RPMI7951 (cell line): ENCODE measurements around the gene KLC1. TPM values are rescaled to one million over a fixed set of nuclear protein-coding genes. Genes with fewer than 3 reads are reported as not detected.

Experiments
- DNase-seq: peaks from one replicate; pipeline ENCODE4 v3.0.0-alpha.2; 2012; ENCODE audit warnings: low read depth
- total RNA-seq: library from RNA; depleted of rRNA; stranded (reverse); fragments of >200 nt; shearing (Covaris generic); gene quantifications from 2 replicates; pipeline ENCODE4 v1.2.3, GENCODE V29; 2014

KLC1 gene
- total RNA-seq, 1 experiment from 2014 or later = 89.5 TPM

DNA sequence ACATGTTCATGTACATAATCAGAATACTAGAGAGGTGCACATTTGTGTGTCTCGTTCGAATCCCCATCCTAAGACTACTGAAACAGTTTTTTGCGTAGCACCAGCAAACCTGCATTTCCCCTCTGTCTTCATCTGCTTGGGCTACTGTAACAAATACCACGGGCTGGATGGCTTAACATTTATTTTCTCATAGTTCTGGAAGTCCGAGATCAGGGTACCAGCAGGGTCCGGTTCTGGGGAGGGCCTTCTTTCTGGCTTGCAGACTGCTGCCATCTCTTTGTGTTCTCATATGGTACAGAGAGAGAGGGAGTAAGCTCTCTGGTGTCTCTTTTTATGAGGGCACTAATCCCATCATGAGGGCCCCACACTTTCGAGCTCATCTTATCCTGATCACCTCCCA is 30.6 kb downstream of the KLC1 start:
- no peak for DNase-seq

DNA sequence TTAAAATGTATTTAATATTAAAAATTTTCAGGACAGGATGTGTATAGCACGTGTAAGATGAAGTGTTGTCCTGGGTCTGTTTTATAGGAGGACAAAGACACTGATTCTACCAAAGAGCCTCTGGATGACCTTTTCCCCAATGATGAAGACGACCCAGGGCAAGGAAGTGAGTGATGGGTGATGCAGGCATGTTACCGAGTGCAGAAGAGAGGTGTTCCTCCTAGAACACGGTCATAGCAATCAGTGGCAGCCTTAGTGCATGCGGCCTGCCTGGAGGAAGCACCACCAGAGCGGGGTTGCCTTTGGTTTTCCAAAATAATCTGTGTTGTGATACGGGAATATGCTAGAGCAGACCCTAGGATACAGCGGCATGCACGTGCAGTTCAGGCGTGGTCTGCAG is 33.0 kb downstream of the KLC1 start:
- DNase-seq = no peak

DNA sequence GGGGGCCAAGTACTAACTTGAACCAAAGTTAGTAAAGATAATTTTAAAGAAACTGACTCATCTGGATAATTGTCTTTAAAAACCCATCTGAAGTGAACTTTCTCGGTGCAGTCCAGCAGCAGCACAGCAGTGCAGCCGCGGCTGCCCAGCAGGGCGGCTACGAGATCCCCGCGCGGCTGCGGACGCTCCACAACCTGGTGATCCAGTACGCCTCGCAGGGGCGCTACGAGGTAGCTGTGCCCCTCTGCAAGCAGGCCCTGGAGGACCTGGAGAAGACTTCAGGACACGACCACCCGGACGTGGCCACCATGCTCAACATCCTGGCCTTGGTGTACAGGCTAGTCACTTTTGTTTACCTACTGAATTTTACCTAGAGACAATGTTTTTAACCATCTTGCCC is 33.6 kb downstream of the KLC1 start:
- no peak for DNase-seq

DNA sequence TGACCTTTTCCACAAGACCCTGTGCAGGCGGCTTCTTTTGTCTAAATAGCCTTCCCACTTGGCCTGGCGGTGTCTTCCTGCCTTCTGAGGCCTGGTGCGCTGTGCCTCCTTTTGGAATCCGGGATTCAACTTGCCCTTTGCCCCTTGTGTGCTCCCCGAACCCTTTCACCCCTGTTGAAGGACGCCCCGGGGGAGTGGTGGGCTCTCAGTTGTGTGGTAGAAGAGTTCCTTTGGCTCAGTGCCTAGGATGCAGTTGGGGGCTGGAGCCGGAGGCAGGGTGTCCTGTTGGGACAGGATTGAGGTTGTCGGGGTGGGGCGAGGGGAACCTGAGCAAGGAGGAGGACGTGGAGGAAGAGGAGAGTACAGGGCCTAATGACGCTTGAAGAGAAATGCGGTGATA is 34.5 kb downstream of the KLC1 start:
- no peak for DNase-seq

DNA sequence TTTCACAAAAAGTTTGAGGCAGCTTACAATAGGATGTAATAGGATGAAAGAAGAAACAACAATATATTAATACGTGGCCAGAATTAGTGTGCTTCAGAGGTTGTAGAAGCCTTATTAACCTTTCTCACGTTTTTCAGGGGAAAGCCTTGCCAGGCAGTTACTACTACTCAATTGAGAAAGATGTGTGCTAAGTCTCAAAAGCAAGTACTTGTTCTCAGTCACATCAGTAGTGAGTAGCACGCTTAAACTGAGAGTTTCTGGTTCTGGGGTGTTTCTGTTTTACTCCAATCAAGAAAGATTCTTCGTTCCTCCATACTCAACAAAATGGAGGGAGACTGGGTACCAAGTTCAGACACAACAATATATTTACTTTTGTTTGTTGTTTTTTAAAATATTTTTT is 38.7 kb downstream of the KLC1 start:
- DNase-seq = no peak

DNA sequence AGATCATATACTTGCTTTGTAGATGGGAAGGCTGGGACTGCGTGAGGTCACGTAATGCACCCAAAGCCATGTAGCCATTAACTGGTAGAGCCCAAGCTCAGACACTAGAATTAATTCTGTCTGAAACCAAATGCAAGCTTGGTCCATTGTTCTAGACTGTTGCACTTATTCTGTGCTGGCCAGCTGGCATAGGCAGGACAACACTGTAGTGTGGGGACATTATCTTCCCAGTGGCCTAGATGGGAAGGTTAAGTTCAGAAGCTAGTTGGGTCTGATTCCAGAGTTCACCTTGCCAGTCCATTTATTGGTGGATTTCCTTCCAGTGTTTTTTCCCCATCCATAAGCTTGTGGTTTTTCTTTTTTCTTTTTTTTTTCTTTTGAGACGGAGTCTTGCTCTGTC is 39.1 kb downstream of the KLC1 start:
- no peak for DNase-seq

DNA sequence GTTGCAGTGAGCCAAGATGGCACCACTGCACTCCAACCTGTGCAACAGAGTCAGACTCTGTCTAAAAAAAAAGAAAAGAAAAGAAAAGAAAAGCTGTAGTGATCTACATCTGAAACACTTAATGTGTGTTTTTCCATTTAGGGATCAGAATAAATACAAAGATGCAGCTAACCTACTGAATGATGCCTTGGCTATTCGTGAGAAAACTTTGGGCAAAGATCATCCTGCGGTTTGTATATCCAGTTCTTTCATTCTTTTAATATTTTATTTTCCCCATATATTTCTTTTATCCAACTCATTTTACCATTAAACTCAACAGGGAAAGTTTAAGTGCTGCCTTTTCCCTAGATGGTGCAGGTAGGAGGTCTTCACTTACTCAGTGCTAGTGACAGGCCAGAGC is 40.4 kb downstream of the KLC1 start:
- DNase-seq = no peak

DNA sequence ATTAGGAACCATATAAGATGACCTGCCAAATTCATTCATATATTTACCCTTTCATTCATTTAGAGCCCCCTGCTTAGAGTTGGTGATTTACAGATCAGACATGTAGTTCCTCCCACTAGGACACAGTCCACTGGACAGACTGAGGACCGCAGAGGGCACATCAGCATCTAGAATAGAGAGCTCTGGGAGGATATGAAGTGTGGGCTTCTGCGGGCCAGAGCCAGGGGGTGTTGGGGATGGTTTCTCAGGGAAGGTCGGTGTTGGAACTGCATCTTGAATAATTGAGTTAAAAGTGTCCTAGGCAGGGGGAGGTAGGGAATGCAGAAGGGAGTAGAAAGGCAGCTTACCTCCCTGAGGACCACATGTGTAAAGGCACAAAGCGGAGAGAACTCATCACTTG is 42.9 kb downstream of the KLC1 start:
- DNase-seq = no peak

DNA sequence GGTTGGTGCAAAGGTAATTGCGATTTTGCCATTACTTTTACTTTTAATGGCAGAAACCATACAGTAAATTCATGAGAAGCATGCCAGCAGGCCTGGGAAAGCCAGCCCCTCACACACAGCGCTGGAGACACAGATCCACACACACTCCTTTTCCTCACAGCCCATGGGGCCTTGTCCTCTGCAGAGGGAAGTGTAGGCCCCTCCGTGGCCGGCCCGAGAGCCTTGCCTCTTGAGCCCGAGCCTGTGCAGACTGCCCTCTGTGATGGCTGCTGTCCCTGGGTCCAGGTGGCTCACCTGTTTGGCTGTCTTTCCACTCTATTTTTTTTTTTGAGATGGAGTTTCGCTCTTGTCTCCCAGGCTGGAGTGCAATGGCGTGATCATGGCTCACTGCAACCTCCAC is 46.9 kb downstream of the KLC1 start:
- DNase-seq = no peak

DNA sequence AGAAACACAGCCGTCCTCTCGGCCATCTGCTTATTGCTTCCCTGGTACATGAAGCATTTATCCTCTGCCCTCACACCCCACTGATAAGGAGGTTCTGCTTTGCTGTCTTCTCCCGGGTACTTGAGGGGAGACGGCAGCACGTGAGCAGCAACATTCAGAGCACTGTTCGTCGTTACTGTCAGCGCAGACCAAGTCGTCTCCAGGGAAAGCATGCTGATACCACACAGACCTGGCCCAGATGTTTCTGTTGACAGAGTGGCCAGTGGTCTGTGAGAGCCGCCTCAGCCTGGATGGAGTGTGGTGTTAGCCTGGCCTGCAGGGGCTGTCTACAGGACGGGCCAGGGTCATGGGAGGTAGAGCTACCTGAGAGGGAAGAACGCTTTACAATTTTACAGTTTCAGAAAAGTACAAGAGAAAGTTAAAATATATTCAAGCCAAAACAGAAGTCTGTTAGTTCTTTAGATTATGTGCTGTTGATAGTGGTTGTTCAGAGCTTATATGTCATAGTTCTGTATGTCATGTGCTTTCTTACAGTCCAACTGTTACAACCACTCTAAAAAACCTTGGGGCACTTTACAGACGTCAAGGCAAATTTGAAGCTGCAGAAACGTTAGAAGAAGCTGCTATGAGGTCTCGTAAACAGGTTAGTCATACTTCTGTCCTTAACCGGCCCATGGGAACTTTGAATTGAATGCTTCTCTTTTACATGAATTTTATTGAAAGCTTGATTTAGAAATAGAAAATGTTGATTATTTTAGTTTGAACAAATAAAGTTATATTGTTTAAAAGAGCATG is 48.1 kb downstream of the KLC1 start:
- DNase-seq = no peak

DNA sequence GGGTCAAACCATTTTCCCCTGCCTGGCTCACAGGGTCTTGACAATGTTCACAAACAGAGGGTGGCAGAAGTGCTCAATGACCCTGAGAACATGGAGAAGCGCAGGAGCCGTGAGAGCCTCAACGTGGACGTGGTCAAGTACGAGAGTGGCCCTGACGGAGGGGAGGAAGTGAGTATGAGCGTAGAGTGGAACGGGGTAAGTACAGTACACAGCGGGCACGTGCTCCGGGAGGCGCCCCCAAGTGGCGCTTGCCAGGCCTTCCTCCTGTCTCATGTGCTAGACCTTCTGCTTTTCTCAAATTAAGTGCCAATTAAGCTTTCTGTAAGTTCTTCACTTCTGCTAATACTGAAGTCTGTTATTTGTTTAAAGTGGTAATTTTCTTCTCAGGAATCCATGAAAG is 50.3 kb downstream of the KLC1 start:
- no peak for DNase-seq

DNA sequence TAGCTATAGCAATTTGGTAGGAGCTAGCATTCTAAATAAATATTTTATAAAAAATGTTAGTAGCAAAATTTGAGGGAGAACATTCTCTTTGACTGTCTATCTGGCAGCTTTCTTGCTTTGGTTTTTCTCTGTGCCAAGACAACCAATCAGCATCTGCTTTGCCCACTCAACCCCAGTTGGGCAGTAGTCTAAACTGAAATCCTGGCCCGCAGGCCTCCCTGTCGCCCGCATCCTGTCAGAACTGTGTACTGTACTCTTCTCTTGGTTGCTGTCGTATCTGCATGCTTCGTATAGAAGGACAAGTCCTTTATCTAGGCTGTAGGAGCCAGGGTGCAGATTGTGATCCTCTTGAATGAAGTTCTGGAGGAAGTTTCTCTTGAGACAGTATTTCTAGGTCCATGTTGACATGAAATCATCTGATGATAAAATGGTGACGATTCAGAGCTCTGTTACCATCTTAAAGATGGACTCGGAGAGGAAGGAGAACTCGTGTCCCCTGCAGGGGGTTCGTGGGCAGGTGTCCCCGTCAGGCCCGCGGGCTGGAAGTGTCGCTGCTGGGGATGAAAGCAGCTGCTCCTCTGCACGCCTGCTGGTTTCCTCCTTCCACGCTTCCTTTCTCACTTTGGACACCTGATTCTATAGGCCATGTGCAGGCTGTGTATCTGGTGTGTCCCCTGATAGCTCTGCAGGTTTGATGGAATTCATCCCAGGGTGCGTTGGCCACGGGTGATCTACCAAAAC is 51.6 kb downstream of the KLC1 start:
- DNase-seq = no peak

DNA sequence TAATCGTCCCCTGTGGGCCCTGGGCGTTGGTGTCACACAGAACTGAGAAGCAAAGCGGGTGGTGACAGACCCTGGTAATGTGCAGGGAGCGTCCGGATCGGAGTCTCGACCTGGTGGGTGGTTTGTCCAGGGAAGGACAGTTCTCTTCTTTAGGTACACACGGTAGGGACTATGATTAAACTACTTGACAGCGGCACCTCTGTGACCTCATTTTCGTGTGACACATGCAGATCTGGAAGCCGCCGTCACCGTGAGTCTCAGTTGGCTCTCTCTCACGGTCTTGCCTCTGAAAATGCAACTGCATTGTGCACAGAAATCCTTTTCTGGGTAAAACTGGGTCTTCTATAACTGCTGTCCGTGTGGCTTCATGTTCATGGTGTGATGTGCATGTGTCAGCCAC is 54.1 kb downstream of the KLC1 start:
- DNase-seq = no peak

DNA sequence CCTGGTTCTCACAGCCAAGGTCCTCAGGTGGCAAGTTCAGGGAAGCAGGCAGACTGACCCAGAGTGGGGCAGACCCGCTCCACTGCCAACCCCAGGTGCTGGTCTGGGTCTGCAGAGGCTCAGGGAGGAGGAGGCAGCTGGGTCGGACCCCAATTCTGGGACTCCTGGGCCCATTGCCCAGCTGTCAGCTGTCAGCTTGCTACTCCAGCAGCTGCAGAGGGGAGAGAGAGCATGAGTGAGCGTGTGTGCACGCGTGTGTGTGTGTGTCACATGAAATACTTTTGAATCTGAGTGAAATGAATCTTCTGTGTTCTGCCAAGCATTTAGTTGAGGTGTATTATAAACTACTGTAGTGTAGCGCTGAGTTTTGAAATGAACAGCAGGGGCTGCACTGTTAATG is 55.5 kb downstream of the KLC1 start:
- no peak for DNase-seq

DNA sequence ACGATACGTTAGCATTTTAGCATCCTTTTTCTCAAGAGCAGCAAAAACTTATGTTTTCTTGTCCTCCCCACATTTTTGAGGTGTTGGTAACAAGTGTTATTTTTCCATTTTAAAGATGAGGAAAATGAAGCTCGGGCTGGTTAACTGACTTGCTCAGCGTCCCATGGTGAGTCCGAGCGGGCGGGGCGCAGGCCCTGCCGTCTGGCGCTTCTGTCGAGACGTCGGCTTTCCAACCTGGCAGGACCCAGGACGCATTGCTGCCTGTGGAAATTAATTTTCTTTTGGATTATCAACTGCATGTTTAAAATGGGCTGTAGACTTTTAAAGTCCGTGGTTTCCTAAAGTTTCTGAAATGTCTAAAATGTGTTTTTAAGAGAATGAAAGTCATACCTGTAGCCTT is 55.9 kb downstream of the KLC1 start:
- DNase-seq = no peak

DNA sequence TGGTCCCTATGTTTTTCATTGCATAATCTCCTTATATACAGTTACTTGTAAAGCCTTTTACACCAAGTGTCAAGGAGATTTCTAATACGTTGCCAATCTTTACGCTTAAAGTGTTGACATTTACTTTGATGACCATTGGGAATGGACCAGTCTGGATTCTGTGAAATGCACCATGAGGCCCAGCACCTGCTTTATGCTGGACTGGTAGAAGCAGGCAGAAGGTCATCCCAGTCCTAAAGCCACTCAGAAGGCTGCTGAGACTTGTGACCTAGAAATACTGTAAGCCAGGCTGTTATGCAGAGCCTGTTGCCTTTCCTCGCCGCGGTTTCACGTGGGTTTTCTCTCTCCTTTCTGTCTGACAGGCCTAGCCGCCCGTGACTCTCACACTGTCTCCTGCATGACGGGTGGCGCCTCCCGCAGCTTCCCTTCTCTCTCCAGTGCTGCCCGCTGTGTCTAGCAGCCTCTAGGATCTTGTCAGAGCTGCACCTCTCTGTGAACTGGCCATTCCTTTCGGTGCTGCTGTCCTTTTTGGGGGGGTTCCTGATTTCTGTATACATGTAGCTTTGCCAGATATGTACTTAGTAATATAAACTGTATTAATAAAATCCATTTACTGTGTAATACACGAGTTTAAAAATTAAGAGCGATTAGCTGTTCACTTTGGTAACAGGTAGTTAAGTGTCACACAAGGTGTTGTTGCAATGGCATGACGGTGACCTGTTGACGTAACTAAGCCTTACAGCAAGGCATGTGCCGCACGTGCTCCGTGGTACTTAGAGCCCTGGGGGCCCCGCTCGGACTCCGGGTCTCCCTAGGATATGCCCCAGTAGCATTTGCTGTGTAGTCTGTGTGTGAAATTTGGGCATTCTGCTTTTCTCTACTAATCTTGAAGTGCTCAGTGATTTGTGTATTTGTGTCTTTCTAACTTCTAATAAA is 56.5 kb downstream of the KLC1 start:
- no peak for DNase-seq

DNA sequence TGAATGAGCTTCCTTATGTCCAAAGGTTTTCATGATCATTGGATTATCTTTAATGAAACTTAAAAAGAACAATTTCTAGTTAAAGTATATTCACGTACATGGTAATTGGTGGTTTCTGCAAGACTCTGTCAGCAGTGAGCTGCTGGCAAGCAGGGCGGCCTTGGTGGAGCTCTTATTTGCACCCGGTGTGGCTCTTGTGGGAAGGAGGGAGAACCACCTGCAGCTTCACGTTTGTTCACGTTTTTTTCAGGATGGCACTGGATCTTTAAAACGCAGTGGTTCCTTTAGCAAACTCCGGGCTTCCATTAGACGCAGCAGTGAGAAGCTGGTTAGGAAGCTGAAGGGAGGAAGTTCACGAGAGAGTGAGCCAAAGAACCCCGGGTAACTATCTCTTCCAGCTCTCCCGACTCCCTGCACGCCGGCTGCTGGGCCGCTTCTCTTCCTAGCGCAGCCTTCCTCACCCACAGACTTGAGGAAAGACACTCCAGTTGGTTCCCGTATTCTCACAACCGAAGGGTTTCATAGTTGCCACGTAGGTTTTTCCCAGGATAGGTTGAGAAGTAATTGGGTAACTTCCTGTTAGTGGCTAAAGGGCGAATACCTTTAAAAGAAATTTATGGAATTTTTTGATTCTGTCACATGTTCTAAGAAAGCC is 57.9 kb downstream of the KLC1 start:
- no peak for DNase-seq

DNA sequence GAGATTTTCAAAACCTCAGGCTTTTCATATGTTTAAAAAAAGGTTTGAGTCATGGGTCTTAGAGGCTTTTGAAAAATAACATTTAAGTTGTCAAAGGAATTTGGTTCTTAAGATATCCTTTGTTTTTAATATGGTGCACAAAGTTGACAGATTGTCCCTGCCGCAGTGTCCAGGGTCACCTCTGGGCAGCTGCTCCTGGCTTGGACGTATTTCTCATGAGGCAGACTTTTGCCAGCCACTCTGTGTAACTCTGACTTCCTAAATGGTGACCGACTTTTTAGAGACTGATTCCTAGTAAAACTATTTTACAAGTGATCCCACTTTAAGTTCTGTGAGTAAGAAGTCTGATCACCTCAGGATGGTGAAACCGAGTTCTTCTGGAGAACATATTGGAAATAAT is 58.7 kb downstream of the KLC1 start:
- no peak for DNase-seq

DNA sequence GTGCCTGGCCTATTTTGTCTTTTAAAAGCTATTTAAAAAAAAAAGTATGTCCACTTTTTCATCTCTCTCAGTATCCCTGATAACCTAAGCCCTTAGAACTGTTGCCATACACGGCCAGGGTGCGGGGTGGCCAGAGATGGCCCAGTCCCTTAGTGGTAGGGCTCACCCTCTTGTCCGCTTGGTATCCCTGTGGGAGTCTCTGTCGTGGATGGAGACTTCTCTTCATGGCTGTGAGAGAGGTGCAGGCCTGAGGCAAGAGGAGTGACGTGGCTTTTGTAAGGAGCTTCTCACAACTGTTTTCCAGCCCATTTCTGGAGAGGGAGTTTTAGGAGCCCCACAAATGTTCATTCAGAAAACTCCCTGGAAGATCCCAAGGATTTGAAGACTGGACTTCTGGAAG is 59.4 kb downstream of the KLC1 start:
- DNase-seq = no peak

DNA sequence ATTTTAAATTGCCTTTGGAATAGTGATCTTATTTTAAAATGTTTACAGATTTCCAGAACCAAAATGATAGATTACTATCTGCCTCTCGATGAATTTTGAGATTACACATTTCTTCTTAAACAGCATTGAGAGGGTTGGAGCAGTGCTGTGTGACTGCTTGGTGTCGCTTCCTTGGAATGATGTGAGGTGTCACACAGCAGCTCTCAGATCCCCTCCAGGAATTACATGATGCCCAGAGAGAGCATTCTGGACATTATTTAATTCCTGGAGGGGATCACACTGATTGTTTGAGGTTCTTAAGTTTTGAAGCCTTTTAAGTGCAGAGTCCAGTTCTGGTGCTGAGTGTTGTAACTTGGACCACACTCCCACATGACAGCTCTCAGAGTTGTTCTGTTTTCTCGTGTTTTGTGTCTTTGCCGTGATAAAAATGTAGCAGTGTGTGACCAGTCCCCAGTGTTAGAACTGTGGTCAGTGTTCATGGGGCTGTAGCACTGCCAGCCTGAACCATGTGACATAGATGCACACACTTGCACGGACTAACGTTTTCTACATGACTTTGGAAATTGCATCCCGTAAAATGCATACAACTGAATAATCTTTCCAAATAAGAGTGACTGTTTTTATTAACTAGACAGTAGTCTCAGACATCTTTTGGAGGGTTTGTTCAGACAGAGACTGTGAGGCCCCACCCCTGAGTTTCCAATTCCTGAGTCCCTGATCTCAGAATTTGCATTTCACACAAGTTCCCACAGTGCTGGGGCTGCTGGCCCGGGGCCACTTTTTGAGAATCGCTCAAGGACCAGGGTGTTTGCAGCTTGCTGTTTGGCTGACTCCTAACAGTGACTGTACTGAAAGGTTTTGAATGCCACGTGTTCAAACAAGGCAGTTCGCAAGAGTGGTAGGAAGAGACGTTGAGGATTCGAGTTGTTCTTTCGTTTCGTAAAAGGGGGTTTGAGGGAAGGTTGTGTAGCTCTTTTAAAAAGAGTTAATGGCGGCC is 60.2 kb downstream of the KLC1 start:
- DNase-seq = peak; percentile 49

DNA sequence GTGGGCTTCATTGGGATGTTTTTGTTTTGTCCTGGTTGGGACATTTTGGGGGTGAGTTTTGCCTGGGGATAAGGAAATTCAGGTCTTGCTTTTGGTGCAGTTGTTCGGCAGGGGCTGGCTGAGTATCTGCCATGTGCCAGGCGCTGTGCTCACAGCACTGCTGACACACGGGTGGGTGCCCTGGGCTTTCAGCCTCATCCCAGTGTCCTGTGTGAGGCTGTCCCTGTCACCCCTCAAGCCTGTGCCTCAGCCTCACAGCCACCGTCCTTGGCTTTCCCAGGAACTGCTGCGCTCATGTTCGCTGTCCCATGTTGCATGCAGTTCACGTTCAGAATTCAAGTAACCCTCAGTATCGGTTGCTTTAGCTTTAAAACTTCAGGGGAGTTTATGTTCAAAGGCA is 61.3 kb downstream of the KLC1 start:
- DNase-seq = no peak
